Measurements from ENCODE around the gene GCNT3.

The GCNT3 gene

GRCh38 chr15:59611276-59612260 is at the start of gene GCNT3:
GCNT3 (plus strand) TSS chr15:59611783; CDS start chr15:59618239, 6,456 bp downstream.
- no peak for DNase-seq

GRCh38 chr15:59562448-59563186 is 49.0 kb upstream of the GCNT3 start:
- peak in 1 of 2 experiments; percentile 10 for DNase-seq

- no peak for DNase-seq
Measured at GRCh38 chr15:59565299-59565698, 46.3 kb upstream of the GCNT3 start.

GRCh38 chr15:59567324-59567723 is 44.3 kb upstream of the GCNT3 start:
- DNase-seq: no peak

GRCh38 chr15:59569477-59569876 is 42.1 kb upstream of the GCNT3 start:
- DNase-seq: no peak

GRCh38 chr15:59570315-59570714 is 41.3 kb upstream of the GCNT3 start:
- DNase-seq: no peak

GRCh38 chr15:59571606-59572005 is 40.0 kb upstream of the GCNT3 start:
- DNase-seq: no peak

- no peak for DNase-seq
Measured at GRCh38 chr15:59583088-59583487, 28.5 kb upstream of the GCNT3 start.

GRCh38 chr15:59587085-59587826 is 24.3 kb upstream of the GCNT3 start:
- DNase-seq: no peak

- no peak for DNase-seq
Measured at GRCh38 chr15:59590027-59590426, 21.6 kb upstream of the GCNT3 start.

GRCh38 chr15:59591356-59591755 is 20.2 kb upstream of the GCNT3 start:
- DNase-seq: no peak

- no peak for DNase-seq
Measured at GRCh38 chr15:59594493-59594942, 17.1 kb upstream of the GCNT3 start.

GRCh38 chr15:59594991-59595390 is 16.6 kb upstream of the GCNT3 start:
- DNase-seq: no peak

- no peak for DNase-seq
Measured at GRCh38 chr15:59595434-59595915, 16.1 kb upstream of the GCNT3 start.

GRCh38 chr15:59596640-59597039 is 14.9 kb upstream of the GCNT3 start:
- DNase-seq: no peak

GRCh38 chr15:59598461-59598860 is 13.1 kb upstream of the GCNT3 start:
- DNase-seq: no peak

- no peak for DNase-seq
Measured at GRCh38 chr15:59605994-59606393, 5.6 kb upstream of the GCNT3 start.

- no peak for DNase-seq
Measured at GRCh38 chr15:59609730-59610712, 1.6 kb upstream of the GCNT3 start.

GRCh38 chr15:59614153-59614552 is 2.6 kb downstream of the GCNT3 start:
- DNase-seq: no peak

- DNase-seq: no peak
Measured at GRCh38 chr15:59615661-59616060, 4.1 kb downstream of the GCNT3 start.

GRCh38 chr15:59616379-59616778 is 4.8 kb downstream of the GCNT3 start:
- no peak for DNase-seq

- no peak for DNase-seq
Measured at GRCh38 chr15:59618406-59618805, 6.8 kb downstream of the GCNT3 start.
